SK-N-SH (cell line): ENCODE measurements around the gene PGRMC2. TPM values are rescaled to one million over a fixed set of nuclear protein-coding genes. Genes with fewer than 3 reads are reported as not detected.

Experiments
- CTCF ChIA-PET: fragments of 300-600, 350-600 bp; formaldehyde crosslinking; extraction: SDS; loops from one replicate; lab custom pipeline; 2021; lab: Yijun Ruan, JAX
- POLR2A ChIA-PET: fragments of 350-600 bp; sonication (Branson Sonifier 250); formaldehyde crosslinking; extraction: SDS; loops from one replicate; lab custom pipeline; 2020; ENCODE audit warnings: antibody characterized with exemption, inconsistent platforms; lab: Yijun Ruan, JAX
- DNase-seq: peaks from one replicate; pipeline ENCODE4 v3.0.0; 2012
- H2AFZ ChIP-seq: fragments of 200-600 bp; sonication (generic); 2 replicates; pipeline ENCODE4 v1.8.1; 2016; ENCODE audit warnings: antibody characterized with exemption, mild to moderate bottlenecking, low read depth
- H3F3A ChIP-seq: fragments of 200-600 bp; sonication (generic); replicated peaks from 2 replicates; pipeline ENCODE3; 2016; ENCODE audit warnings: antibody characterized with exemption, mild to moderate bottlenecking; ENCODE audit not compliant: insufficient read depth
- H3K27ac ChIP-seq, 2 experiments: fragments of 200-500 bp in 1 of 2; fragments of 200-600 bp in 1 of 2; sonication (Bioruptor generic) in 1 of 2; sonication (generic), shearing (Covaris generic) in 1 of 2; 2 replicates each; pipeline versions ENCODE4 v1.5.1 to v1.6.1; 2014 to 2016; ENCODE audit warnings: low read depth in 2 of 2, inconsistent platforms in 1 of 2, low read length in 1 of 2, mild to moderate bottlenecking in 1 of 2, mixed read lengths in 1 of 2
- H3K27me3 ChIP-seq: fragments of 200-600 bp; sonication (generic), shearing (Covaris generic); 2 replicates; pipeline ENCODE4 v1.6.1; 2016; ENCODE audit warnings: mixed run types; ENCODE audit not compliant: insufficient read depth
- H3K36me3 ChIP-seq, 2 experiments: fragments of 200-500 bp in 1 of 2; fragments of 200-600 bp in 1 of 2; sonication (Bioruptor generic) in 1 of 2; sonication (generic) in 1 of 2; replicated peaks in 1 of 2; 2 replicates each; pipeline versions ENCODE3 to v1.5.1; 2014 to 2016; ENCODE audit warnings: low read length in 1 of 2, mild to moderate bottlenecking in 1 of 2; ENCODE audit not compliant: insufficient read depth in 2 of 2, control insufficient read depth in 1 of 2
- H3K4me1 ChIP-seq, 2 experiments: fragments of 200-500 bp in 1 of 2; fragments of 200-600 bp in 1 of 2; sonication (Bioruptor generic) in 1 of 2; sonication (generic), shearing (Covaris generic) in 1 of 2; 2 replicates each; pipeline versions ENCODE4 v1.5.1 to v1.6.1; 2014 to 2016; ENCODE audit warnings: low read depth in 1 of 2, low read length in 1 of 2, mixed run types in 1 of 2; ENCODE audit not compliant: insufficient read depth in 2 of 2, control insufficient read depth in 1 of 2
- H3K4me2 ChIP-seq: fragments of 200-600 bp; sonication (generic), shearing (Covaris generic); 2 replicates; pipeline ENCODE4 v1.6.1; 2017; ENCODE audit warnings: mixed run types
- H3K4me3 ChIP-seq, 2 experiments: fragments of 200-500 bp in 1 of 2; fragments of 200-600 bp in 1 of 2; sonication (Bioruptor generic) in 1 of 2; sonication (generic), shearing (Covaris generic) in 1 of 2; 2 replicates each; pipeline versions ENCODE4 v1.5.1 to v1.8.1; 2014 to 2016; ENCODE audit warnings: low read depth in 2 of 2, inconsistent platforms in 1 of 2, low read length in 1 of 2, mild to moderate bottlenecking in 1 of 2, mixed read lengths in 1 of 2, moderate library complexity in 1 of 2
- H3K79me2 ChIP-seq: fragments of 200-600 bp; sonication (generic); 2 replicates; pipeline ENCODE4 v1.8.1; 2017; ENCODE audit warnings: mild to moderate bottlenecking; ENCODE audit not compliant: insufficient read depth
- H3K9ac ChIP-seq: fragments of 200-600 bp; sonication (generic); 2 replicates; pipeline ENCODE4 v1.6.1; 2017; ENCODE audit warnings: mixed run types
- H3K9me2 ChIP-seq: fragments of 200-600 bp; sonication (generic); 2 replicates; pipeline ENCODE4 v1.6.1; 2017; ENCODE audit warnings: mixed run types
- H3K9me3 ChIP-seq: fragments of 200-600 bp; sonication (generic); 2 replicates; pipeline ENCODE4 v1.6.1; 2017; ENCODE audit warnings: mixed run types, mild to moderate bottlenecking, moderate library complexity
- H4K20me1 ChIP-seq: fragments of 200-600 bp; sonication (generic); 2 replicates; pipeline ENCODE4 v1.6.1; 2017; ENCODE audit warnings: mild to moderate bottlenecking, mixed run types; ENCODE audit not compliant: insufficient read depth
- CTCF ChIP-seq: fragments of 200-600 bp; sonication (generic); IDR thresholded peaks from 2 replicates; pipeline ENCODE4 v1.6.1; 2017; ENCODE audit warnings: antibody characterized with exemption, mild to moderate bottlenecking, moderate library complexity
- EZH2phosphoT487 ChIP-seq: fragments of 200-600 bp; sonication (generic); IDR thresholded peaks from 2 replicates; pipeline ENCODE4 v1.6.1; 2017; ENCODE audit warnings: low read depth, mixed run types, mild to moderate bottlenecking, antibody characterized with exemption, moderate library complexity, borderline replicate concordance
- FOSL2 ChIP-seq: IDR thresholded peaks from 2 replicates; pipeline ENCODE4 v1.4.0; 2012; ENCODE audit warnings: low read depth, mild to moderate bottlenecking, moderate library complexity, borderline replicate concordance
- FOXM1 ChIP-seq: IDR thresholded peaks from 2 replicates; pipeline ENCODE4 v1.4.0; 2012; ENCODE audit warnings: low read depth, mild to moderate bottlenecking
- GATA2 ChIP-seq: sonication (generic); formaldehyde crosslinking; IDR thresholded peaks from 2 replicates; pipeline ENCODE4 v1.5.0; 2020; ENCODE audit warnings: mild to moderate bottlenecking, missing genetic modification reagents
- MAX ChIP-seq: IDR thresholded peaks from 2 replicates; pipeline ENCODE4 v1.4.0; 2012; ENCODE audit warnings: low read depth
- MXI1 ChIP-seq: IDR thresholded peaks from 2 replicates; pipeline ENCODE4 v1.6.1; 2012; ENCODE audit warnings: mild to moderate bottlenecking, low read depth, low read length, improper control_type of control experiment
- RAD21 ChIP-seq: IDR thresholded peaks from 2 replicates; pipeline ENCODE4 v1.6.1; 2012; ENCODE audit warnings: mild to moderate bottlenecking, low read length
- RCOR1 ChIP-seq: fragments of 150-350 bp; IDR thresholded peaks from 2 replicates; pipeline ENCODE4 v1.6.1; 2017; ENCODE audit warnings: antibody characterized with exemption, low read length
- REST ChIP-seq: IDR thresholded peaks from 2 replicates; pipeline ENCODE4 v1.6.1; 2012; ENCODE audit warnings: mild to moderate bottlenecking, low read depth, low read length, moderate library complexity
- SIN3A ChIP-seq: IDR thresholded peaks from 2 replicates; pipeline ENCODE4 v1.6.1; 2012; ENCODE audit warnings: low read depth, mild to moderate bottlenecking, low read length, moderate library complexity, borderline replicate concordance
- SMC3 ChIP-seq: IDR thresholded peaks from 2 replicates; pipeline ENCODE4 v1.6.1; 2012; ENCODE audit warnings: low read depth, low read length, improper control_type of control experiment
- TAF1 ChIP-seq: IDR thresholded peaks from 2 replicates; pipeline ENCODE4 v1.6.1; 2012; ENCODE audit warnings: low read depth, mild to moderate bottlenecking, low read length, moderate library complexity, borderline replicate concordance
- TCF12 ChIP-seq: IDR thresholded peaks from 2 replicates; pipeline ENCODE4 v1.4.0; 2012
- USF1 ChIP-seq: IDR thresholded peaks from 2 replicates; pipeline ENCODE4 v1.4.0; 2012; ENCODE audit warnings: low read depth, borderline replicate concordance
- WGBS: methylation state at CpG from one replicate; pipeline ENCODE4 v1.1.6; 2017; ENCODE audit warnings: low lambda C conversion rate; 5-methylcytosine and 5-hydroxymethylcytosine counted together
- polyA plus RNA-seq, 3 experiments: library from polyadenylated mRNA; depleted of rRNA; stranded (reverse); fragments of >200 nt; gene quantifications; 2 replicates each; pipeline ENCODE4 v1.2.3, GENCODE V29; 2012

Gene PGRMC2
- polyA plus RNA-seq, 1 of the 3 experiments (the other 2 are of a cell fraction), result 18.2 TPM

GRCh38 chr4:128309585-128309984 is 22.0 kb upstream of the PGRMC2 start:
- Histone ChIP-seq H3K4me1 (peaks cover 0 to 12% of the 10 kb centered on the region in 2 experiments; a peak in 2 of 4 replicates), H3K9me3 (no peaks in the 10 kb centered on the region), H3K4me2 (no peak overlapping the region), H3K79me2 (no peaks in the 10 kb centered on the region), H3K27me3 (no peaks in the 10 kb centered on the region), H4K20me1 (no peaks in the 10 kb centered on the region), H3K9me2 (no peaks in the 10 kb centered on the region), H3K4me3 (no peak overlapping the region), H3K9ac (no peak overlapping the region), H3F3A (no peaks in the 10 kb centered on the region), H2AFZ (no peak overlapping the region), H3K27ac (peak overlapping the region in 1 of 2 experiments; percentile 12; a peak in 1 of 4 replicates), H3K36me3 (no peaks in the 10 kb centered on the region)
- CTCF ChIA-PET, result interaction anchor here (0.6 to 1.2 kb wide), 3 partner anchors 49 to 492 kb away, joined by 3 read pairs; no protein-coding TSS in a partner anchor
- no peak for DNase-seq
- TF ChIP-seq SIN3A, result no peak
- no peak for TF ChIP-seq SMC3
- no peak for TF ChIP-seq TAF1
- no peak for TF ChIP-seq TCF12
- TF ChIP-seq FOXM1, result no peak
- TF ChIP-seq RAD21, result no peak
- TF ChIP-seq GATA2, result no peak; the same call in 1 of the 2 replicates
- no peak for TF ChIP-seq RCOR1
- POLR2A ChIA-PET, result no interaction called here

GRCh38 chr4:128308986-128309385 is 21.4 kb upstream of the PGRMC2 start:
- ChIA-PET POLR2A (no interaction called here), CTCF (no interaction called here)
- Histone ChIP-seq H3F3A (no peaks in the 10 kb centered on the region), H3K4me2 (no peak overlapping the region), H3K27me3 (no peaks in the 10 kb centered on the region), H3K27ac (0 out of 4 replicates have a peak overlapping the region, but pooled peaks of 1 of the 2 experiments have one; percentile 16), H3K36me3 (no peaks in the 10 kb centered on the region), H3K4me3 (no peak overlapping the region), H4K20me1 (no peaks in the 10 kb centered on the region), H3K9me3 (no peaks in the 10 kb centered on the region), H3K9ac (no peak overlapping the region), H3K9me2 (no peaks in the 10 kb centered on the region), H2AFZ (no peak overlapping the region), H3K79me2 (no peaks in the 10 kb centered on the region), H3K4me1 (peaks cover 0 to 12% of the 10 kb centered on the region in 2 experiments; a peak in 2 of 4 replicates)
- TF ChIP-seq CTCF (no peak), MXI1 (no peak), USF1 (no peak), TCF12 (no peak), EZH2phosphoT487 (no peak), REST (no peak), RAD21 (no peak), FOSL2 (no peak), GATA2 (no peak), MAX (no peak)
- 94% methylated on average over 2 of the region's 2 CpGs for WGBS
- DNase-seq, result no peak
